SJSA1 (cell line): ENCODE data around the gene HMCES. TPM values are rescaled to one million over a fixed set of nuclear protein-coding genes. Genes with fewer than 3 reads are reported as not detected.
"Not testable (repeated sequence)": the region's sequence is repeated elsewhere in the genome, so short reads cannot be mapped to it uniquely, and the experiment has no call there.

Experiments used
- DNase-seq, 2 experiments: peaks; one replicate each; pipeline ENCODE4 v3.0.0-alpha.2; 2015 to 2020; ENCODE audit warnings: low spot score in 2 of 2, low read depth in 1 of 2
- H3K27ac ChIP-seq: fragments of 250-450 bp; sonication (Bioruptor Pico); 2 replicates; pipeline ENCODE4 v1.5.1; 2020; ENCODE audit warnings: mild to moderate bottlenecking, moderate library complexity
- H3K27me3 ChIP-seq: fragments of 250-450 bp; sonication (Bioruptor Pico); replicated peaks from 2 replicates; pipeline ENCODE4 v1.5.1; 2020; ENCODE audit warnings: mild to moderate bottlenecking, moderate library complexity
- H3K36me3 ChIP-seq: fragments of 250-450 bp; sonication (Bioruptor Pico); 2 replicates; pipeline ENCODE4 v1.5.1; 2020; ENCODE audit warnings: mild to moderate bottlenecking
- H3K4me1 ChIP-seq: fragments of 250-450 bp; sonication (Bioruptor Pico); replicated peaks from 2 replicates; pipeline ENCODE4 v1.6.1; 2021; ENCODE audit warnings: mild to moderate bottlenecking
- H3K4me3 ChIP-seq: fragments of 250-450 bp; sonication (Bioruptor Pico); 2 replicates; pipeline ENCODE4 v1.5.1; 2020; ENCODE audit warnings: mild to moderate bottlenecking
- H3K9me3 ChIP-seq: fragments of 250-450 bp; sonication (Bioruptor Pico); replicated peaks from 2 replicates; pipeline ENCODE4 v1.5.1; 2020; ENCODE audit warnings: mild to moderate bottlenecking
- total RNA-seq: library from RNA; depleted of rRNA; stranded (reverse); fragments of >200 nt; shearing (Covaris generic); gene quantifications from 2 replicates; pipeline ENCODE4 v1.2.3, GENCODE V29; 2014

The HMCES gene
- total RNA-seq, 1 experiment from 2014 or later, result 22.2 TPM

- no peak overlapping the region for H3K27ac ChIP-seq
- H3K4me1 ChIP-seq, result peaks cover 16% of the 10 kb centered on the region
Observed at GRCh38 chr3:129246636-129247035, 32.0 kb upstream of the HMCES start.

GRCh38 chr3:129248286-129248979 is 30.2 kb upstream of the HMCES start:
- Histone ChIP-seq H3K27me3 (no peaks in the 10 kb centered on the region), H3K27ac (no peak overlapping the region), H3K4me3 (peak overlapping the region; percentile 79), H3K4me1 (peaks cover 16% of the 10 kb centered on the region), H3K36me3 (peaks cover 33% of the 10 kb centered on the region), H3K9me3 (no peaks in the 10 kb centered on the region)
- no peak for DNase-seq

More at GRCh38 chr3:129246636-129247035, 32.0 kb upstream of the HMCES start:
- H3K4me3 ChIP-seq, result no peak overlapping the region
- no peaks in the 10 kb centered on the region for H3K9me3 ChIP-seq
- peaks cover 16% of the 10 kb centered on the region for H3K36me3 ChIP-seq
- no peak for DNase-seq
- H3K27me3 ChIP-seq, result no peaks in the 10 kb centered on the region

- DNase-seq, result peak; percentile 79 to 88
- H3K4me3 ChIP-seq, result peak within 1 kb of the TSS; percentile 79
- H3K27me3 ChIP-seq, result no peaks in the 10 kb centered on the region
- no peaks in the 10 kb centered on the region for H3K9me3 ChIP-seq
- H3K4me1 ChIP-seq, result peaks cover 16% of the 10 kb centered on the region
- H3K27ac ChIP-seq, result peak within 1 kb of the TSS; percentile 86
- peaks cover 44% of the 10 kb centered on the region for H3K36me3 ChIP-seq
Observed at GRCh38 chr3:129249284-129250065, 29.2 kb upstream of the HMCES start, which contains the start of gene COPG1. COPG1 (plus strand) TSS chr3:129249606; CDS start chr3:129249710, 104 bp downstream.

DNA sequence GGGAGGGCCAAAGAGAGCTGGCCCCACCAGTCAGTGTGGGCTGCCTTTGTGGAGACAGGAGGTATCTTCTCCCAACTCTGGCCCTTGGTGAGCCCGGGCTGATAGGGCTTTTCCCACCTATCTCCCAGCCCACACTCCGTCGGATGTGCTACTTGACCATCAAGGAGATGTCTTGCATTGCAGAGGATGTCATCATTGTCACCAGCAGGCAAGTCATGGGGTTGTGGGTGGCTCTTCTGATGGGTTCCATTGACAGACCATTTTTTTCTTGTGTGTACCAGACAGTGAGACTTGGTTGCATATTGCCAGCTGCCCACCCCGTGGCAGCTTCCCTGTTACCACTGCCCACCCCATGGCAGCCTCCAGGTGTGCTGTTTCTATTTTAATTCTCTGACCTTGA is 25.9 kb upstream of the HMCES start:
- H3K4me3 ChIP-seq, result no peak overlapping the region
- H3K27ac ChIP-seq, result no peak overlapping the region
- peaks cover 11% of the 10 kb centered on the region for H3K4me1 ChIP-seq
- H3K9me3 ChIP-seq, result no peaks in the 10 kb centered on the region
- peaks cover 77% of the 10 kb centered on the region for H3K36me3 ChIP-seq
- no peaks in the 10 kb centered on the region for H3K27me3 ChIP-seq
- no peak for DNase-seq

- Histone ChIP-seq H3K9me3 (no peaks in the 10 kb centered on the region), H3K27me3 (no peaks in the 10 kb centered on the region), H3K27ac (no peak overlapping the region), H3K36me3 (peaks cover 91% of the 10 kb centered on the region), H3K4me1 (peaks cover 6% of the 10 kb centered on the region), H3K4me3 (no peak overlapping the region)
- no peak for DNase-seq
Observed at GRCh38 chr3:129254536-129255230, 24.0 kb upstream of the HMCES start.

GRCh38 chr3:129256270-129256669 is 22.4 kb upstream of the HMCES start:
- Histone ChIP-seq H3K4me1 (no peaks in the 10 kb centered on the region), H3K27ac (no peak overlapping the region), H3K27me3 (no peaks in the 10 kb centered on the region), H3K9me3 (no peaks in the 10 kb centered on the region), H3K36me3 (peaks cover 96% of the 10 kb centered on the region), H3K4me3 (no peak overlapping the region)
- DNase-seq, result no peak

DNA sequence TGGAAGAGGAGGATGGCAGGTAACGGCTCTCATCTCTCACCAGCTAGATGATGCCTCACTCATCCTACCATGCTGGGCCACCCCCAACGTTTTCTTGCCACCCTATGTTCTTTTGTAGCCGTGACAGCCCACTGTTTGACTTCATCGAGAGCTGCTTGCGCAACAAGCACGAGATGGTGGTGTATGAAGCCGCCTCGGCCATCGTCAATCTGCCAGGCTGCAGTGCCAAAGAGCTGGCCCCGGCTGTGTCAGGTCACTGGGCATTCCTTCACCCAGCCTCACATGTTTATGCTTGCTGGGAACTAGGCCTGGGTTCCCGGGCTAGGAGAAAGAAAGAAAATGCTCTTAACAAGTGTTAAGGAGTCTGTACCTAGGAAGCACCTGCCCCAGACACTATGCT is 21.1 kb upstream of the HMCES start:
- H3K36me3 ChIP-seq, result peaks cover 97% of the 10 kb centered on the region
- H3K27me3 ChIP-seq, result no peaks in the 10 kb centered on the region

GRCh38 chr3:129259612-129260477 is 18.8 kb upstream of the HMCES start:
- no peaks in the 10 kb centered on the region for H3K27me3 ChIP-seq
- H3K27ac ChIP-seq, result no peak overlapping the region
- DNase-seq, result no peak
- H3K36me3 ChIP-seq, result peaks cover 94% of the 10 kb centered on the region
- H3K4me3 ChIP-seq, result no peak overlapping the region
- no peaks in the 10 kb centered on the region for H3K4me1 ChIP-seq
- no peaks in the 10 kb centered on the region for H3K9me3 ChIP-seq

More for the DNA sequence above, 21.1 kb upstream of the HMCES start:
- Histone ChIP-seq H3K4me3 (no peak overlapping the region), H3K27ac (no peak overlapping the region), H3K4me1 (no peaks in the 10 kb centered on the region), H3K9me3 (no peaks in the 10 kb centered on the region)
- DNase-seq, result no peak

- Histone ChIP-seq H3K4me3 (no peak overlapping the region), H3K27ac (no peak overlapping the region), H3K36me3 (peaks cover 94% of the 10 kb centered on the region), H3K27me3 (no peaks in the 10 kb centered on the region), H3K9me3 (no peaks in the 10 kb centered on the region), H3K4me1 (no peaks in the 10 kb centered on the region)
- no peak for DNase-seq
Observed at GRCh38 chr3:129260606-129261005, 18.1 kb upstream of the HMCES start.

GRCh38 chr3:129261894-129262293 is 16.8 kb upstream of the HMCES start:
- Histone ChIP-seq H3K9me3 (no peaks in the 10 kb centered on the region), H3K4me1 (no peaks in the 10 kb centered on the region), H3K4me3 (no peak overlapping the region), H3K36me3 (peaks cover 94% of the 10 kb centered on the region), H3K27me3 (no peaks in the 10 kb centered on the region), H3K27ac (no peak overlapping the region)
- no peak for DNase-seq

DNA sequence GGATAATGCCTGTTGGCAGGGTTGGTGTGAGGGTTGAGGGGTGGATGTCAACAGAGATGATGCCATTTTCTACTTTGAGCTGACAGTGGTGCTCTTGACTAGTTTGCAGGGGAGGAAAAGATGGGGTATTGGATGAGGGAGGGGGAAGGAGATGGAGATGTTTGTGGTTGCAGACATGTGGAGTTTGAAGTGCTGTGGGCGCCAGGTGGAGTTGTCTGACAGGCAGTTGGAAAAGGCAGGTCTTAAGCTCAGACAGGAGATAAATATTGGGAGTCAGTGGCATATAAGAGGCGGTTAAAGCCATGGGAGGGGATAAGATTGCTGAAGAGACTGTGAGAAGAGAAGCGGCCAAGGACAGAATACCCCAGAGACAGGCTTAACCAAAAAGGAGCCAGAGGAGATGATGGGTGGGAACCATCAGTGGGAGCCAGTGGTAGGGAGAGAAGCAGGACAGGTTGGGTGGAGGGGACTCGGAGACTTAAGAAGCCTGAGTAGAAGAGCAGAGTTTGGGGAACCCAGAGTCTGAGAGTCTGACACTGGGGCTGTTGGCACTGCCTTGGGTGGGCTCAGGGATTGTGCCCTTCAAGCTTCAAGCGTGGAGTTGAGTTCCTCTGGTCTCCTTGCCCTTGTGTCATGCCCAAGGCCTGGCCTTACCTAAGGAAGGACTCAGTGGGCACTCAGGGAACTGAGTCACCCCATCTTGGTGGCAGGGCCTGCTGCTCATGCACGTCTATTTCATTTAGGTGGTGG is 15.3 kb upstream of the HMCES start:
- no peak for DNase-seq
- Histone ChIP-seq H3K27me3 (no peaks in the 10 kb centered on the region), H3K27ac (no peak overlapping the region), H3K36me3 (peaks cover 94% of the 10 kb centered on the region), H3K4me1 (no peaks in the 10 kb centered on the region), H3K9me3 (no peaks in the 10 kb centered on the region), H3K4me3 (no peak overlapping the region)

- not testable (repeated sequence) for DNase-seq, H3K27me3 ChIP-seq, H3K9me3 ChIP-seq, H3K27ac ChIP-seq, H3K4me3 ChIP-seq, H3K4me1 ChIP-seq
- peaks cover 95% of the 10 kb centered on the region for H3K36me3 ChIP-seq
Observed at GRCh38 chr3:129264994-129265393, 13.7 kb upstream of the HMCES start.

- no peak overlapping the region for H3K4me3 ChIP-seq
- no peak overlapping the region for H3K27ac ChIP-seq
- no peaks in the 10 kb centered on the region for H3K4me1 ChIP-seq
- H3K36me3 ChIP-seq, result peaks cover 95% of the 10 kb centered on the region
- no peaks in the 10 kb centered on the region for H3K27me3 ChIP-seq
- H3K9me3 ChIP-seq, result no peaks in the 10 kb centered on the region
- no peak for DNase-seq
Observed at GRCh38 chr3:129266651-129267050, 12.0 kb upstream of the HMCES start.
